Choroid plexus epithelial cell (primary cell): Measurements from ENCODE around the gene TTC39C.
"Not testable (repeated sequence)": the region's sequence is repeated elsewhere in the genome, so short reads cannot be mapped to it uniquely, and the experiment has no call there.

Source experiments
- DNase-seq: peaks from one replicate; pipeline ENCODE4 v3.0.0-alpha.2; 2010; ENCODE audit warnings: low read depth
- H3K4me3 ChIP-seq: 2 replicates; pipeline ENCODE4 v1.5.1; 2011; ENCODE audit warnings: low read depth, mild to moderate bottlenecking, control low read depth, low read length, moderate library complexity
- TF ChIP-seq, protein P1 (sequence below): conservative IDR thresholded peaks from 2 replicates; pipeline ENCODE4 v1.5.1; 2011; ENCODE audit warnings: low read depth, mild to moderate bottlenecking, control low read depth, inconsistent platforms, low read length, moderate library complexity

TTC39C gene

DNA sequence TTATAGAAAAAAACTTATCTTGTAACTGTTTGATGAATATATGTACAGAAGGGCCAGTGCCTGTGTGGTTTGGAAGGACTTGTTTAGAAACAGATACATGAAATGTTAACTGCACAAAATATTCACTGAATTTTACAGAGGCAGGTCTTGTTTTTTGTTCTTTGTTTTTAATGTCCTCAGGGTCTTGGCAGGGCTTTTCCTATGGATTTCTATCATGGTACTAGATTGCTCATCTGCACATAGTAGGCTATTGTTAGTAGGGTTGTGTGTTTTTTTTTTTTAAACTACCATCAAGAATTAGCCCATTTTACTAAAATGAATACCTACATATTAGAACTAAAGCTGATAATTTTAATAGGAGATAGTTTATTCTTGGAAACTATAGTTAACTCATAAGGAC, 127.8 kb downstream of the TTC39C start:
- DNase-seq = no peak
- TF ChIP-seq, protein P1, sequence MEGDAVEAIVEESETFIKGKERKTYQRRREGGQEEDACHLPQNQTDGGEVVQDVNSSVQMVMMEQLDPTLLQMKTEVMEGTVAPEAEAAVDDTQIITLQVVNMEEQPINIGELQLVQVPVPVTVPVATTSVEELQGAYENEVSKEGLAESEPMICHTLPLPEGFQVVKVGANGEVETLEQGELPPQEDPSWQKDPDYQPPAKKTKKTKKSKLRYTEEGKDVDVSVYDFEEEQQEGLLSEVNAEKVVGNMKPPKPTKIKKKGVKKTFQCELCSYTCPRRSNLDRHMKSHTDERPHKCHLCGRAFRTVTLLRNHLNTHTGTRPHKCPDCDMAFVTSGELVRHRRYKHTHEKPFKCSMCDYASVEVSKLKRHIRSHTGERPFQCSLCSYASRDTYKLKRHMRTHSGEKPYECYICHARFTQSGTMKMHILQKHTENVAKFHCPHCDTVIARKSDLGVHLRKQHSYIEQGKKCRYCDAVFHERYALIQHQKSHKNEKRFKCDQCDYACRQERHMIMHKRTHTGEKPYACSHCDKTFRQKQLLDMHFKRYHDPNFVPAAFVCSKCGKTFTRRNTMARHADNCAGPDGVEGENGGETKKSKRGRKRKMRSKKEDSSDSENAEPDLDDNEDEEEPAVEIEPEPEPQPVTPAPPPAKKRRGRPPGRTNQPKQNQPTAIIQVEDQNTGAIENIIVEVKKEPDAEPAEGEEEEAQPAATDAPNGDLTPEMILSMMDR = no peak
- H3K4me3 ChIP-seq = no peak overlapping the region

DNA sequence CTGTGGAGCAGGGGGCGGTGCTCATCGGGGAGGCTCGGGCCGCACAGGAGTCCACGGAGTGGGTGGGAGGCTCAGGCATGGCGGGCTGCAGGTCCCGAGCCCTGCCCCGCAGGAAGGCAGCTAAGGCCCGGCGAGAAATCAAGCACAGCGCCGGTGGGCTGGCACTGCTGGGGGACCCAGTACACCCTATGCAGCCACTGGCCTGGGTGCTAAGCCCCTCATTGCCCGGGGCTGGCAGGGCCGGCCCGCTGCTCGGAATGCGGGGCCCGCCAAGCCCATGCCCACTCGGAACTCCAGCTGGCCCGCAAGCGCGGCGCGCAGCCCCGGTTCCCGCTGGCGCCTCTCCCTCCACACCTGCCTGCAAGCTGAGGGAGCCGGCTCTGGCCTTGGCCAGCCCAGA, 135.0 kb downstream of the TTC39C start:
- not testable (repeated sequence) for H3K4me3 ChIP-seq, DNase-seq

DNA sequence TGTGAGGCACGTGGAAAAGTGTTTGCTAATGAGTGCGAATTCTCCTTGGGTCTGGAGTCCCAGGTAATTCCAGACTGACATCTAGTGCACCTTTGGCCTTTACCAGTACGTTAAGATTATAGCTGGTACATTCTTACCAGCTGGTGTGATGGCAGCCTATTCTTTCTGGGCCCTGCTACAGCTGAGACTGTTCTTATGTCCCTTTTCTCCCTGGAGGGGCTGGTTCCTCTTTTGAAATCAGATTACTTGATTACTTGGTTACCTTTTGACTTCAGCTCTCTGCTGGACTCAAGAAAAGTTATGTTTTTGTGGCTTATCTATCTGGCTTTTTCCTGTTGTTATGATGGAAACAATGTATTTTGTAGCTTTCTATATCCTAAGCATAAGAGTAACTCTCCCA, 138.8 kb downstream of the TTC39C start:
- TF ChIP-seq, protein P1 = no peak
- no peak for DNase-seq
- no peak overlapping the region for H3K4me3 ChIP-seq

DNA sequence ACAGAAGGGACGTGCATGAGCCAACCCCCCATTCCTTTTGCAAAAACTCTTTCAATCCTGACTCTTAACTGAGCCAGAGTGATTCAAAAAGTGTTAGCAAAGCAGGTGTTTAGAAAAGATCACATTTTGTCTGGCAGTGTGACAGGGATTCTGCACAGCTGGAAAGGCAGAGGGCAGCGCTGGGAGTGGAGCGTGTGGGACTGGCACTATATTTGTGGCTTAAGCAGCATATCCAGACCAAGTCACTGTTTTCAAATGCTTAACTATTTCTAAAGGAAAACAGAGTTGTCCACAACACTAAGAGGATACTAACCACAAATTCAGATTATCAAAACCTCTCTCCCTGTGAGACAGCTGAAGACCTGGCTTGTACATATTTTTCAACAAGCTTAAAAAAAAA, 143.3 kb downstream of the TTC39C start:
- H3K4me3 ChIP-seq = no peak overlapping the region
- DNase-seq = no peak
- TF ChIP-seq, protein P1 = no peak

DNA sequence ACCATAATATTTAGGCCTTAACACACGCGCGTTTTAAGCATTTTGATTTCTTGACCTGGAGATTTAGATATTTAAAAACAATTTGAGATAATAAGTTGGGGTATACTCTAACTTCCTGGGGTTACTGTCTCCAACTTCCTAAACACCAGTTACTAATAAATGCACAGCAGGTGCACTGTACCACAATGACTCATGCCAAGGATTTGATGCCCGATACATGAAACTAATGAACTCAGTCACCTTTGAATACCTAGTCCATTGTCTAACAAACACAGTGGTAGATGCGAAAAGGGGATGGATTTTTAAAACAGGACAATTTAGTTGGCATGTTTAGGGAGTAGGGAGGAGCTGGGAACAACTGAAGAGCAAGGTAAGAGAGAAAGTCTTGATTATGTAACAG, 145.5 kb downstream of the TTC39C start:
- TF ChIP-seq, protein P1 = no peak
- H3K4me3 ChIP-seq = no peak overlapping the region
- no peak for DNase-seq

DNA sequence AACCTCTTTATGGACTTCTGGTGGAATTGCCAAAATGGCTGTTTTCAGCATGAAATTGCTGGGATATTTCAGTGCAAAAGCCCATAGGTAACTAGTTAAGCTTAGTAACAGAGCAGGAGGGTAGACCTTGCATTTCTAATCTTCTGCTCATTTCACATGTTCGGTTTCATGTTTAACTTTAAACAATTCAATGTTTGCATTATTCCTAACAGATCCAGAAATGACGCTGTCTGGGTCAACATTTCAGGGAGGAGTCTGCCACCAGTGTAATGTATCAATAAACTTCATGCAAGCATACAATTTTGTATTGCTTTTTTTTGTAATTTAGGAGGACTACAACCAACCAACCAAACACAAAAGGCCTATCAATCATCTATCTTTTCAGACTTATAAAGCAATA, 146.8 kb downstream of the TTC39C start:
- H3K4me3 ChIP-seq = no peak overlapping the region
- TF ChIP-seq, protein P1 = no peak
- DNase-seq = no peak

DNA sequence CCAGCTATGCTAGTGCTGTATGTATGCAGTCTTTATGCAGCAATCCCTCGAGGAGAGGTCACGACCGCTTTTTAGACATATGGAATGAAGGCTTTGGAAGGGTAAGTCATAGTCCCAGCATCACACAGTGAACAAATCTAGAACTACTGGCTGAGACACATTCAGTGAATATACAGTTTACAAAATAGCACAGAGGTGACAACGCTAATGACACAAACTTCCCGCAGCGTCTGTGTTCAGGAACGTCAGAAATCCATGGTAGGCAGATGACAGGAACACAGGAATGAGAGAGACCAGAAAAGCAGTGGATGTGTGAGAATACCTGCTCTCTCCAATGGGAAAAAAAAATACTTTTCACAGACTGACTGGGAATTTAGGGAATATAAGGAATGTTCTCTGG, 153.9 kb downstream of the TTC39C start:
- H3K4me3 ChIP-seq = no peak overlapping the region
- no peak for DNase-seq
- TF ChIP-seq, protein P1 = no peak

DNA sequence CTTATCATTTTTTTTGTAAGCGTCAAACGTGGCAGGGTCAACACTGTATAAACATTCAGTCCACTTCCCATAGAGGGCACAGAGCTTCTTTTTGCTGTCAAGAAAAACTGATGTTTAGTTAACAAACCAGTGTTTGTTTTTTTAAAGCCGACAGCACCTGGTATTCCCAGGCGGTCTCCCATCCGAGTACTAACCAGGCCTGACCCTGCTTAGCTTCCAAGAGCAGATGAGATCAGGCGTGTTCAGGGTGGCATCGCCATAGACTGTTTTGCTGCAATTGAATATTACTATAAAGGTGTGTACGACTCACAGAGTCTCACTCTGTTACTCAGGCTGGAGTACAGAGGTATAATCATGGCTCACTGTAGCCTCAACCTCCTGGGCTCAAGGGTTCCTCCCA, 155.8 kb downstream of the TTC39C start:
- DNase-seq = no peak

More for the DNA sequence above, 155.8 kb downstream of the TTC39C start:
- TF ChIP-seq, protein P1 = no peak
- H3K4me3 ChIP-seq = no peak overlapping the region
